ENCODE data around the gene POLD4. TPM values are rescaled to one million over a fixed set of nuclear protein-coding genes. Genes with fewer than 3 reads are reported as not detected.
A peak's percentile ranks its signal among the peaks of the same experiment; 100 is the strongest.

Gene POLD4
- total RNA-seq, 1 donor from 2014 or later: 69.3 TPM

DNA sequence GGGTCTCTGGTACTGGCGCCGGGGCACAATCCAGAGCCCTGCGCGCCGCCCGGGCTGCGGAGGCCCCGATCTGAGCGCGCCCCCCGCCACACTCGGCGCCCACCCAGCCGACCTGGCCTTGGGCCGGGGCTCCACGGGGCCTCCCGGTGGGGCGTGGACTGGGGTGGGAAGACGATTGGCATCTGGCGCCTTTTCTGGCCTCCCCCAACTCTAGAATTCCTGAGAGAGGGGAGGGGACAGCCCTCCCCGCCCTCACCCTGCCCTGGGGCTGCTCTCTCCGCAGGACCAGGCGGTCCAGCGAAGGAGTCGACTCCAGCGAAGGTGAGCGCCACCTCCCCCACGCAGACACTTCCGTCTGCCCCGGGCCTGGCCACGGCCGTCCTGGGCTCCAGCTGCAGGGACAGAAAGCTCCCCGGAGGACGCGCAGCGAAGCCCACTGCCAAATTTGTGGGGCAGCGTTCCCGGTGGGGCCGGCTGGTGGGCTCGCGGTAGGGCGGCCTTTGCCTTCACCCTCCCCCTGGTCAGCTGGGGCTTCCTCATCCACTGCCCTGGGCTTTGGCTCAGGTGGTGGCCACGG is 49.4 kb downstream of the POLD4 start:
- H3K36me3 ChIP-seq: peaks cover 43% of the 10 kb centered on the region
- no peaks in the 10 kb centered on the region for H3K27me3 ChIP-seq
- TF ChIP-seq CTCF (IDR thresholded peaks at IDR 0.05): no peak
- intact Hi-C loops (cut with DNase I): no loop called here
- ATAC-seq: peak; percentile 50
- DNase-seq: peak; percentile 79
- H3K27ac ChIP-seq: peak overlapping the region; percentile 86
- no peaks in the 10 kb centered on the region for H3K9me3 ChIP-seq
- H3K4me3 ChIP-seq: peak overlapping the region; percentile 99
- H3K4me1 ChIP-seq: peaks cover 25% of the 10 kb centered on the region

DNA sequence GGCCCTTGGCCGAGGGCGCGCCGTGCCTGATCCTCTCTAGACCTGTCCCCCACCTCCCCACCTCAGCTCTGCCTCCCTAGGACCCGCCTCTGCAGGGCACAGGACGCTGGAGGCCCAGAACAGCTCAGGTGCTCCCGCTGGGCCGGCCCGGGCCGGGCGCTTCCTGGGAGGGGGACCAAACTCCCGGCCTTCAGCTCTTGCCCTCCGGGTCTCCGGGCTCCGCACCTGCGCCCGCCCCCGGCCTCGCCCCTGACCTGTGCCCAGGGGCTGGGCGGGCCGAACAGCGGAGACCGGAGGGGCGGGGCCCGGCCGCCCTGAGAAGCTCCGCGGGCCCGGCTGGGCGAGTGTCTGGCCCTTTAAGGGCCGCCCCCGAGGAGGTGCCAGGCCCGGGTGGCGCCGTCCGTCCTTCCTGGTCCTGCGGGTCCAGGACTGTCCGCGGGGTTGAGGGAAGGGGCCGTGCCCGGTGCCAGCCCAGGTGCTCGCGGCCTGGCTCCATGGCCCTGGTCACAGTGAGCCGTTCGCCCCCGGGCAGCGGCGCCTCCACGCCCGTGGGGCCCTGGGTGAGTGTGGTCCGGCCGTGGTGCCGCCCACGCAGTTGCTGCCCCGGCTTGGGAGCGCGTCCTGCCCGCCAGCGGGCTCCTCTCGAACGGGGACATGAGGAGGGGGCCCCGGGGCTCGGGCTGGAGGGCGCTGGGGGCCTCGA is 50.1 kb downstream of the POLD4 start, which contains the start of gene SSH3:
Gene SSH3, plus strand, starts transcription at position 399 of the 703 bp plus-strand sequence. Its CDS starts 96 bp downstream, at position 495.
- H3K9me3 ChIP-seq: no peaks in the 10 kb centered on the region
- ATAC-seq: peak; percentile 94
- no peaks in the 10 kb centered on the region for H3K27me3 ChIP-seq
- peak within 1 kb of the TSS; percentile 99 for H3K4me3 ChIP-seq
- TF ChIP-seq CTCF (IDR thresholded peaks at IDR 0.05): no peak
- H3K4me1 ChIP-seq: peaks cover 25% of the 10 kb centered on the region
- H3K27ac ChIP-seq: peak within 1 kb of the TSS; percentile 86
- intact Hi-C loops (cut with DNase I): no loop called here
- DNase-seq: peak; percentile 94
- peaks cover 41% of the 10 kb centered on the region for H3K36me3 ChIP-seq

- no peak for TF ChIP-seq CTCF (IDR thresholded peaks at IDR 0.05)
- Histone ChIP-seq H3K27me3 (no peaks in the 10 kb centered on the region), H3K4me3 (peak overlapping the region; percentile 99), H3K36me3 (peaks cover 37% of the 10 kb centered on the region), H3K27ac (peak overlapping the region; percentile 86), H3K9me3 (no peaks in the 10 kb centered on the region), H3K4me1 (peaks cover 25% of the 10 kb centered on the region)
- ATAC-seq (peak; percentile 57), DNase-seq (peak; percentile 88)
- intact Hi-C loops (cut with DNase I): no loop called here
These were observed 50.7 kb downstream of the POLD4 start for GRCh38 chr11:67302571-67303131.

DNA sequence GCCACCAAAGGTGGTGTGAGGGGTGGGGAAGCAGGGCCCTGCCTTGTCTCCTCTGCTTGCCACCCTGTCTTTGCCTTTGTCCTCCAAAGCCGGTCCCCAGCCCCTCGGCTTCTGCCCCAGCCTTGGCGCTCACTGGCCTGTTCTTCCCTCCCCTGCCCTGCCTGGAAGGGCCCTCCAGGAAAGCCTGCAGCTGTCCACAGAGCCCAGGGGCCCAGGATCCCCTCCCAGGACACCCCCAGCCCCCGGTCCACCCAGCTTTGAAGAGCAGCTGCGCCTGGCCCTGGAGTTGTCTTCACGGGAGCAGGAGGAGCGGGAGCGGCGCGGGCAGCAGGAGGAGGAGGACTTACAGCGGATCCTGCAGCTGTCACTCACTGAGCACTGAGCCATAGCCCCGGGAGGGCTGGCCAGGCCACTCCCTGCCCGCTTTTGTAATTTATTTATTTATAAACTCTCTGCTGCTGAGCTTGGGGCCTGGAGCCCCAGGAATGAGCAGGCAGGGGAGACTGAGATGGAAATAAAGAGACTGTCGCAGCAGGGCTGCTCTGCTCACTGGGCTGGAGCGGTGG is 51.3 kb downstream of the POLD4 start:
- peaks cover 25% of the 10 kb centered on the region for H3K4me1 ChIP-seq
- peak; percentile 59 for ATAC-seq

More for the DNA sequence above, 51.3 kb downstream of the POLD4 start:
- H3K36me3 ChIP-seq: peaks cover 36% of the 10 kb centered on the region
- H3K4me3 ChIP-seq: peak overlapping the region; percentile 99
- H3K9me3 ChIP-seq: no peaks in the 10 kb centered on the region
- H3K27ac ChIP-seq: peak overlapping the region; percentile 86
- H3K27me3 ChIP-seq: no peaks in the 10 kb centered on the region
- DNase-seq: peak; percentile 83
- no peak for TF ChIP-seq CTCF (IDR thresholded peaks at IDR 0.05)
- intact Hi-C loops (cut with DNase I): no loop called here
